Lower leg skin (tissue), 4 donors: ENCODE measurements around the gene FGD4. TPM values are rescaled to one million over a fixed set of nuclear protein-coding genes. Genes with fewer than 3 reads are reported as not detected.

Experiments
- DNase-seq, 2 donors: peaks; one replicate each; pipeline ENCODE4 v3.0.0-alpha.2; 2019; ENCODE audit warnings: low spot score in 2 of 2
- H3K4me3 ChIP-seq: fragments of 200-600 bp; sonication (generic); 2 replicates; pipeline ENCODE4 v1.5.1; 2017; ENCODE audit warnings: mild to moderate bottlenecking, low read depth; ENCODE audit not compliant: poor library complexity, severe bottlenecking
- CTCF ChIP-seq, 3 donors: fragments of 450-650 bp; IDR thresholded peaks; one replicate each; pipeline ENCODE4 v1.5.1; 2016; ENCODE audit warnings: antibody characterized with exemption in 3 of 3, mild to moderate bottlenecking in 3 of 3, moderate library complexity in 2 of 3
- POLR2A ChIP-seq, 2 donors: fragments of 450-650 bp; IDR thresholded peaks; one replicate each; pipeline ENCODE4 v1.6.1; 2016 to 2017; ENCODE audit warnings: antibody characterized with exemption in 2 of 2, mild to moderate bottlenecking in 1 of 2, moderate library complexity in 1 of 2
- WGBS, 2 donors: methylation state at CpG; one replicate each; pipeline ENCODE4 v1.1.5; 2018; 5-methylcytosine and 5-hydroxymethylcytosine counted together
- intact Hi-C: fragments of 100-400 bp; cut with DNase I; formaldehyde crosslinking; loops from one replicate; pipeline ENCODE4 v1.15.0; 2023; ENCODE audit warnings: low total_unique reads
- total RNA-seq, 4 donors: library from RNA; depleted of rRNA; stranded (reverse); fragments of >200 nt; gene quantifications; one replicate each; pipeline ENCODE4 v1.1.0, GENCODE V29; 2016

The FGD4 gene
- total RNA-seq, 4 donors from 2014 or later: 40.0 to 62.8 (median 52.0) TPM

- WGBS, 2 donors: 68 to 74% methylated on average over 6 of the region's 6 CpGs
- DNase-seq: no peak
- TF ChIP-seq CTCF (IDR thresholded peaks at IDR 0.05) (no peak), POLR2A (IDR thresholded peaks at IDR 0.05) (no peak)
- intact Hi-C loops: no loop called here
- H3K4me3 ChIP-seq: no peak overlapping the region
These were observed 143.3 kb downstream of the FGD4 start for GRCh38 chr12:32542428-32543229.

- no peak overlapping the region for H3K4me3 ChIP-seq
- intact Hi-C loops: no loop called here
- WGBS, 2 donors: 93 to 94% methylated on average over 2 of the region's 2 CpGs
- DNase-seq: no peak
- TF ChIP-seq CTCF (IDR thresholded peaks at IDR 0.05): no peak
- no peak for TF ChIP-seq POLR2A (IDR thresholded peaks at IDR 0.05)
These were observed 145.5 kb downstream of the FGD4 start for GRCh38 chr12:32544893-32545292.

GRCh38 chr12:32545413-32545980 lies 146.1 kb downstream of the FGD4 start:
- H3K4me3 ChIP-seq: no peak overlapping the region
- TF ChIP-seq CTCF (IDR thresholded peaks at IDR 0.05) (no peak), POLR2A (IDR thresholded peaks at IDR 0.05) (no peak)
- WGBS, 2 donors: 14 to 17% methylated on average over 3 of the region's 3 CpGs
- intact Hi-C loops: no loop called here
- DNase-seq: no peak

- DNase-seq: no peak
- H3K4me3 ChIP-seq: no peak overlapping the region
- intact Hi-C loops: no loop called here
- no peak for TF ChIP-seq POLR2A (IDR thresholded peaks at IDR 0.05)
- WGBS, 2 donors: 75 to 90% methylated on average over 2 of the region's 2 CpGs
These were observed 146.9 kb downstream of the FGD4 start for GRCh38 chr12:32546272-32546671.

GRCh38 chr12:32548691-32549281 lies 149.4 kb downstream of the FGD4 start:
- no peak for DNase-seq
- intact Hi-C loops: no loop called here
- no peak overlapping the region for H3K4me3 ChIP-seq
- 5 to 14% methylated on average over 6 of the region's 6 CpGs for WGBS, 2 donors
- TF ChIP-seq CTCF (IDR thresholded peaks at IDR 0.05) (no peak), POLR2A (IDR thresholded peaks at IDR 0.05) (no peak)

GRCh38 chr12:32549675-32550079 lies 150.3 kb downstream of the FGD4 start:
- TF ChIP-seq POLR2A (IDR thresholded peaks at IDR 0.05) (no peak), CTCF (IDR thresholded peaks at IDR 0.05) (no peak)
- no peak overlapping the region for H3K4me3 ChIP-seq
- no peak for DNase-seq
- intact Hi-C loops: no loop called here
- WGBS, 2 donors: 42 to 56% methylated on average over 8 of the region's 8 CpGs
